GM18861 (cell line): ENCODE measurements around the gene MBTPS1.
"Not testable (repeated sequence)": the region's sequence is repeated elsewhere in the genome, so short reads cannot be mapped to it uniquely, and the experiment has no call there.

Experiments used
- ATAC-seq: cut with Tn5 transposase; IDR thresholded peaks from one replicate; pipeline ENCODE4 v1.9.1; 2021; ENCODE audit not compliant: unreplicated experiment

The MBTPS1 gene

DNA sequence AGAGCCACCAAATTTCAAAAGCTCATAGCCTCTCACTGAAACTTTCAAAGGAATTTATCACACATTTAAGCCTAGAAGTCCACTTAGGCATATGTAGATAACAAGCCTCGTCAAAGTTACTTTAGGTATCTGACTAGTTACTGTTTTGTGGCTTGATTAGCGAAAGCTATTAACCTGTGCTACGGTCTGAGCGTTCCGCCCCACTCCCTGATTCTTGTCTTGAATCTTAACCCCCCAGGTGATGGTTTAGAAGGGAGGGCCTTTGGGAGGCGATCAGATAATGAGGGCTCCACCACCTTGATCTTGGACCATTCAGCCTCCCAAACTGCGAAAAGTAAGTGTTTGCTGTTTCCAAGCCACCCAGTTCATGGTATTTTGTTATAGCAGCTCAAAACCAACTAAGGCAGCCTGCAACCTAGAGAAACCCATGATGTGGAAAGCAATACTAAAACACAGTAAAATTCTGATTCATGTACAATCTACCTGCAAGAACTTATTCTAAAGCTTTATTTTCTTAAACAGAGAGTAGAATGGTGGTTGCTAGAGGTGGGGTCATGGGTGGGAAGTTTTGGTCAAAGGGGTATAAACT, 21.1 kb upstream of the MBTPS1 start:
- no peak for ATAC-seq

DNA sequence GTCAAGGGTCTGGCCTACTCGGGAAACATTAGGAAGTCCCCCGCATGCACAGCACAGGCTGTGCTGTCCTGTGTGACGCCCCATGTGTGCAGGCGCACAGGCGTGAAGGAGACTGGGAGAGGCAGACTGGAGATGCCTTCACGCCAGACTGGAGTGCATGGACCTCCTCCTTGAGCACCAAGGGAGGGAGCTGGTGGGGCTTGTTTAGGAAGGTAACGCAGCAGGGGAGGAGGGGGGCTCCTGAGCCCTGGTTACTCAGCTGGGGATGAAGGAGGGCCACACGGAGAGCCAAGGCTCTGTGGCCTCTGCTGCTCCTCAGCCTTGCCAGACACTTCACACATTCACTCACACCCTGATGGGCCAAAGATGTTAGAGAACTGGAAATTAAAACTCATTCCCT, 20.5 kb upstream of the MBTPS1 start:
- ATAC-seq = no peak

DNA sequence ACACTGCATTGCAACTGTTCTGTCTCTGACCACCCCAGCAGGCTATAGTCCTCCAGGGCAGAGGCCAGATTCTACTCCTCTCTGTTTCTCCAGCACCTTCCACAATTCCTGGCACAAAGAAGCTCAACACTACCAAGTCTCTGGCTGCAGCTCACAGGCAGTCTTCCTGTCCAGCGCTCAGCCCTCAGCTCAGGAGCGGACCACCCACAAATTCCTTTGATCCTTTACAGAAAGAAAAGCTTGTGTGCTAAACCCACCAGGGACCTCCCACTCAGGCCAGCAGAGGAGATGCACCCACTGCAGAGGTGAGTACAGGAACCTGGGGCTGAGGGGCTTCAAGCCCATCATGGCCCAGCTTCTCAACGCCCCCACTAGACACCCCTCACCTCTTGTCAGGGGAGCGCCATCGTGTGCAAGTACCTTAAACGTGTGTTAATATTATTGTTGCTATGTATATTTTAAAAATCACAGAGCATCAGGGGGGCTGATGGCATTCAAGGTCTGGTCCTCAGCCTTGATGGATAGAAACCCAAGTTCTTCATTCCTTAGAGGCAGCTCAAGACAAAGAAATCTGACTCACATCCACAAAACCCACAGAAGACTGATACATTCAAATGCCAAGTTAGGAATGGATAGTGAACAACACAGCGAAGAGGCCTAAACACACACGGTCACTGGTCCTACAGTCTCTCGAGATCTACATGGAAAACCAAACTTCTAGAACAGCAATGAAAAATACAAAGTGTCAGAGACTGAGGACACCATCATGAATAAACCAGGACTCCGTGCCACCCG, 19.8 kb upstream of the MBTPS1 start:
- ATAC-seq = no peak

DNA sequence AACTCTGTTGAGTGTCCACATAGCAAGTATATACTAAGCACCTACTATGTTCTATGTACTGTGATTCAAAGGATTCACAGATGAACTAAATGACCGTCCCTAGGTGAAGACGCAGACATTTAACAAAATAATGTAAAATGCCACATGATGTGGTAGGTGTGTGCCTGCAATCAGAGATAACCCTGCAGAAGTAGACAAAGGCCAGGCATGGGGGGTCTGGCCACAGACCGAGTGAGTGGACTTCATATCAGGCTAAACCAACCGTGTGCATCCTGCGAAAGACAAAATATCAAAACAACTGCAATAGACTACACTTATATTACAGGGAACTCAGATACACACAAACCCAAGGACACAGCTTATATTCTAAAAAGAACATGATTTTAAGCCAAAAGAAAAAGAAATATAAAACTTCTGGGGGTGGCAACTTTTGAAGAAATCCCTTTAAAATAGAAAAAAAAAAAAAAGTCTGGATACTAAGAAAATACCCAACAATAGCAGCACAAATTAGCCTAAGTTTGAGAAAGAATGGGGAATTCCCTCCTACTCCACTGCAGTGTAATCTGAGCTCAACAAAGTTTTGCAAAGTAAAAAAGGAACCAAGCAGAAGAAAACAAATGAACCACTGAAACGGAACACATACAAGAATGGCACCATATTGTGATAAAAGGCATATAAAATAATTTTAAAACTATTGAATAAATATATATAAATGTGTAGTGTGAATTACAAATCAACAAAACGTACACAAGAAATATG, 16.0 kb upstream of the MBTPS1 start:
- no peak for ATAC-seq

DNA sequence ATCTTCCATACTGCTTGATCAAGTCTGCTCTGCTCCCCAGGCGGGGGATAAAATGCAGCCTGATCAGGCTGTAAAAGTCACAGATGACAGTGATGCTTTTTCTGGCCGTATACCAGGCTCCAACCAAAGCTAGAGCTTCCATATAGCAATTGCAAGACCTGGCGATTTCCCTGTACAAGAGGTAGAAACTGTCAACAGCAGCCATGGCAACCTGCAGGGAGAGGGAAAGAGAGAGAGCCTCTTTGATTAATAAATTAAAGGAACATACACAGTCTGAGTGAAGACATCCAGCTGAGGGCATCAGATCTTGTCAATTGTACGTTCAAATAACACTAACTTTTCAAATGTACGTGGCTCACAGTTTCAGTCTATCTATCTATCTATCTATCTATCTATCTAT, 14.4 kb upstream of the MBTPS1 start:
- ATAC-seq = no peak

DNA sequence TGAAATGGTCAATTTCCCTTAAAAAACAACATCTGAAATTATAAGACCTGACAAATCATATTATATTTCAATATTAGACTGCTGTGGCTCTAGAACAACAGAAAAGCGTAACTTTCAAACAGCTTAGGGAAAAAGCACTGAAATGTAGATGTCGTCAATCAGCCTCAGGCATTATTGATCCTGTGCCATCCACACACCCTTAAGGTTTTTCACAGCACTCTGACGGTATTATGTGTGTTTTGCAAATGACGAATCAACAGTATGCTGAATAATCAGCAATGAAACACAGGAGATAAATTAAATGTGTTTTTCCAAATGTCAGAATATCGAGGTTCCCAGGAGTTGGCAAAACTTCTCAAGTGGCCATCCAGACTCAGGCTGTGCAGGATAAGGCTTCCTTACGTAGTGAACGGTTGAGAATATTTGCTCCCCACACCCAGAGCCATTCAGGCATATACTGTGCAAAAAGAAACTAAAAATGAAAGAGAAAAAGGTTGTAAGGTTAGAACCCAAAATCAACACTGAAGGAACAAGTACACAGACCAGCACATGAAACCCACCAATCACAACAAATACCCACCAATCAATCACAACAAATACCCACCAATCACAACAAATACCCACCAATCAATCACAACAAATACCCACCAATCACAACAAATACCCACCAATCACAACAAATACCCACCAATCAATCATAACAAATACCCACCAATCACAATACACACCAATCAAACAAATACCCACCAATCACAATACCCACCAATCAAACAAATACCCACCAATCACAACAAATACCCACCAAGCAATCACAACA, 7.7 kb upstream of the MBTPS1 start:
- ATAC-seq = no peak

DNA sequence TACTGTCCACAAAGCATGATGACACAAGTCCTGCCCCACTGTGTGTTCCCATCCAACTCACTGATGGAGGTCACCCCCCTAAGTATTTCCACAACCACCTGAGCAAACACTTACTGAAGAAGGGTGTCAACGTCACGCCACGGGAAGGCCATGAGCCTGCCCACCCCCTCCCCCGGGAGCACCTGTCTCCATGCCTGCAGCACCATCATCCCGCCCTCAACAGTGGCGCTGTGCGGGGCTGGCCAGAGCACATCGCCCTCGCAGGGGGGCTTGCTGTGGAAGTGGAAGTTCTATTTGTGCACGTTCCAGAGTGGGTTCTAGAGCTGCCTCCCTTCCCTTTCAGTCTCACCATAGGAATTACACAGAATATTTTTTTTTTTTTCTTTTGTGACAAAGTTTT, 4.3 kb upstream of the MBTPS1 start:
- no peak for ATAC-seq

DNA sequence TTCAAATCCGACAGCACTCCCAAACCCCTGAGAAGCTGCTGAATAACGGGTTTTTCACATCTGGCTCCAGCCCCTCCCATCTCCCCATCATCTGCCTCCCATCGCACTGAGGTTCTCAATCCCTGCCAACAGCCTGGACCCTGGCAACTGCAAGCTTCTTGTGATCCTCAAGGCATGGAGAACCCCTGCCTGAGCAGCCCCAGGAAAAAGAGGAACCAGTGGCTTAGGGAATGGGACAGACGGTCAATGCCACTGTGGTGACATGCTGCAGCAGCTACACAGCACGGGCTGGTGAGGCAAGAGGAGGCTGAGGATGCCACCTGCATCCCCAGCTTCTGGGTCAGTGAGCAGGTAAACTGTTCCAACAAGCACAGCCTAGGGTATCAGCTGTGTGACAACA, 3.3 kb upstream of the MBTPS1 start:
- ATAC-seq = no peak

DNA sequence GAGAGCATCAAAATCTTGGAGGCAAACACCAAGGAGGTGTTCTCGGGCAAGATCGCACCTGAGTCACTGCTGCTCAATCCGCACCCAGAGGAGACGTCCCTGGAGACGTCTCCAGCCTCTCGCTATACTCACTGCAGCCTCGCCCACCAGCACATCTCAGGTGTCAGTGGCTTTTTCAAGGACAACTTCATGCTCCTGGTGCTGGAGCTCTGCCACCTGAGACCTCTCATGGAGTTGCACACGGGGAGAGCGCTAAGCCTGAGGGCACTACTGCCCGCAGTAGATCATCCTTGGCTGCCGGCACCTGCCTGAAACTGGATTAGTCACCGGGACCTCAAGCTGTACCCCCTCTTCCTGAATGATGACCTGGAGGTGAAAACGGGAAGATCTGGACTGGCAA, 2.6 kb upstream of the MBTPS1 start:
- no peak for ATAC-seq

DNA sequence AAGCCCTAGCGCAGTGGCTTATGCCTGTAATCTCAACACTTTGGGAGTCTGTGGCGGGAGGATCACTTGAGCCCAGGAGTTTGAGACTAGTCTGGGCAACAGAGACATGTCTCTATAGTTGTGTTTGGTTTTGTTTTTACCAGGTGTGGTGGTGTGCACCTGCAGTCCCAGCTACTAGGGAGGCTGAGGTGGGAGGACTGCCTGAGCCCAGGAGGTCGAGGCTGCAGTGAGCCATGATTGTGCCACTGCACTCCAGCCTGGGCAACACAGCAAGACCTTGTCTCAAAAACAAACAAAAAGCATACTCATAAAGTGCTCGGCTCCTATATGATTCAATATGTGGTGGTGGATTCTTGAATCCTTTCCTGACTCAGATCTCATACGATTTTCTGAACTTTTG, 1.6 kb upstream of the MBTPS1 start:
- not testable (repeated sequence) for ATAC-seq

DNA sequence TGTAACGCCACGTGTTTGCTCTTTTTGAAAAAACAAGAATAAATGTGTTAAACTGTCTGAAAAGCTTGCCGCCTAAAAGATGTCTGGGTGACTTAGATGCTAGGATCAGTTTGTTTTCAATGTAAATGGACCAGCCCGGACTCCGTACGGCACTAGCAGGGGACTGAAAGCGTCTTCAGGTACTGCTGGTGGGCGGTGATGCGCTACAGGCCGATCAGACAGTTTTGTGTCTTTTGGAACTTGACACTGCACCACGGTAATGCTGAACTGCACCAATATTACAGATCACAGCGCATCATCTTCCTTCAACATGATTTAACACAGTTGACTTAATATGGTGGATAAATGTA, 727 bp upstream of the MBTPS1 start:
- ATAC-seq = no peak

DNA sequence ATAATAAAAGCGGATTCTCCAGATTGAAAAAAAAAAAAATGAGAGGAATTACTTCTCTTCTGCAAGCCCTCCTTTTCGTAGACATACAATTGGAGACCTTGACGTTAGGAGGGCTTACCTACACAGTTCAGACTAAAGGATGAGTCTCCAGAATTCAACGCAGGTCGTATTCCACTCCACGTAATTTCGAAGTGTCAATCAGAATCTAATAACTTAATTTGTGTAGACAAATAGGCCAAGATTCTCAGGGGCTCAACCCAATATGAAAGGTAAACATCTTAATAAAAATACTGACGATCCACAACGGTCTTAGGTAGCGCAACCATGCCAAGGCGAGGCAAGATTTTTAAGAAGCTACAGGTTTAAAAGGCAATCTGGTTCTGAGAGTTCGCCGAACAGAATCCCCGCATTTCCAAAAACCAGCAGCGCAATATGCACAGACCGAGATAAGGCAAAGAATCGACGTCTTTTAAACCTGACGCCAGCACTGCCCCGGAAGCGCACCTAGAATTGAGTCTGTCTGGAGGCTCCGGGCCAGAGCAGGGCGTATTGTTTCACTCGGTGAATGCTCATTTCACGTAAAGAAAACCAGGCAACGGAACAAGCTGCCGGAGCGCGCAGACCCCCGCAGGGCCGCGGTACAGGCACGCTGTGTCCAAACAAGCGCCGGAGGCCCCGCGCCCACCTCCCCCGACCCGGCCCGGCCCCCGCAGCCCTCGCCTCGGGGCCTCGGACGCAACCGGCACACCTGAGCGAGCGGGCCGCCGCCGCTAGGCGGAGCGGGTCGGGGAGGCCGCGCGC, 623 bp downstream of the MBTPS1 start:
- peak; percentile 11 for ATAC-seq

DNA sequence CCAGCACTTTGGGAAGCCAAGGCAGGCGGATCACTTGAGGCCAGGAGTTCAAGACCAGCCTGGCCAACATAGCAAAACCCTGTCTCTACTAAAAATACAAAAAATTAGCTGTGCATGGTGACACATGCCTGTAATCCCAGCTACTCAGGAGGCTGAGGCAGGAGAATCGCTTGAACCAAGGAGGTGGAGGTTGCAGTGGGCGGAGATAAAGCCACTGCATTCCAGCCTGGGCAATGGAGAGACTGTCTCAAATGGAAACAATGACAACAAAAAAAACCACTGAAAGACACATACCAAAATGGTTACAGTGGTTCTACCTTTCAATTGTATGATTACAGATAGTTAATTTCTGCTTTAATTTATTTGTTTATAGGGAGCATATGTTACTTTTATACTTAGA, 4.8 kb downstream of the MBTPS1 start:
- ATAC-seq = not testable (repeated sequence)

DNA sequence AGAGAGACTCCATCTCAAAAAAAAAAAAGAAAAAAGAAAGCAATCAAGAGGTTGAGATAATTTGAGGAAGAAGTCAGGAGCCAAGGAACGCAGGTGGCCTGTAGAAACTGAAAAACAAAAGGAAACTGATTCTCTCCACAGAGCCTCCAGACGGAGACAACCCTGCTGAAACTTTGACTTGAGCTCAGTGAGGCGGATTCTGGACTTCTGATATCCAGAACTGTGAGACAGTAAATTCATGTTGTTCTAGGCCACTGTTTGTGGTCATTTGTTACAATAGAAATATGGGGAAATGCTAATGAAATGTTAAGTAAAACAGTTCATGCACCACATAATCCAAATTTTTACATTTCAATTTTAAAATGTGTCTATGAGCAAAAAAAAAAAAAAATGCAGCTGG, 5.2 kb downstream of the MBTPS1 start:
- no peak for ATAC-seq

DNA sequence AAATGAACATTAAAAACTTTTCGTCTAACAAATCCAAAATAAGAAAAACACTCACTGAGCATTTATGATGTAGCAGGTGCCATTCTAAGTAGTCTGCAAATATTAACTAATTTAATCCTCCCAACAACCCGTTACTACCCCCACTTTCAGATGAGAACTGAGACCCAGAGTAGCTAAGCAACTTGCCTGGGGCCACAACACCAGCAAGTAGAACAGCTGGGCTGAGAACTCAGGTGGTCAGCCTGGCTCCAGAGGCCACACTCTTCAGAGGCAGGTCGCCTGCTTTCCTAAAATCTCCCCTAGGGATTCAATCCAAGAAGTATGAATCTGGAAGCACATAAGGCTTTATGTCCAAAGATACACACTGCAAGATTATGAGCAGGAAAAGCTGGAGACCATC, 6.2 kb downstream of the MBTPS1 start:
- ATAC-seq = no peak

DNA sequence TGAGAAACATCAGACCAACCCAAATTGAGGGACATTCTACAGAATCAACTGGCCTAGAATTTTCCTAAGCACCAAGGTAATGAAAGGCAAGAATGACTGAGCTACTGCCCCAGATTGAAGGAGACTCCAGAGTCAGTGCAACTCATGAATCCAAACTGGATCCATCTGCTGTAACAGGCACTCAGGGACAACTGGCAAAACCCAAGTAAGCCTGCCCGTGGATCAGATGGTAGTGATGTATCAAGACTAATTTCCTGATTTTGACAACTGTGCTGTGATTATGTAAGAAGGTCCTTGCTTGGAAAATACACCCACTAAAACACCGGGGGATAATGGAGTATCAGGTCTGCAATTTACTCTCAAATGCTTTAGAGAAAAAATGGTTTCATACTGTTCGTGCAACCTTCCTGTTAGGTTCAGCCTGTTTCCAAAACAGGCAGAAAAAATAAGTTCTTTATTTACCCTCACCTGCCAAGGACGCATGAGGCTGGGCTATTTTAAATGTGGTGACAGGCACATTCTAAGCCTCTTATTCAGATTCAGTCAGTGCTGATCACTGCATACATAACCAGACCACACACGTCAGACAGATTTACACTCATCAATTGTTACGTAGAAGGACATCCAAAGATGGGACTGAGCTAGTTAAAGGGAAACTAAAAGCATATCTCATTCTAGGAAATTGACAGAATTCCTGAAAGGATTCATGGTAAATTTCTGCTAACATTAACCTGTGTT, 7.0 kb downstream of the MBTPS1 start:
- no peak for ATAC-seq

DNA sequence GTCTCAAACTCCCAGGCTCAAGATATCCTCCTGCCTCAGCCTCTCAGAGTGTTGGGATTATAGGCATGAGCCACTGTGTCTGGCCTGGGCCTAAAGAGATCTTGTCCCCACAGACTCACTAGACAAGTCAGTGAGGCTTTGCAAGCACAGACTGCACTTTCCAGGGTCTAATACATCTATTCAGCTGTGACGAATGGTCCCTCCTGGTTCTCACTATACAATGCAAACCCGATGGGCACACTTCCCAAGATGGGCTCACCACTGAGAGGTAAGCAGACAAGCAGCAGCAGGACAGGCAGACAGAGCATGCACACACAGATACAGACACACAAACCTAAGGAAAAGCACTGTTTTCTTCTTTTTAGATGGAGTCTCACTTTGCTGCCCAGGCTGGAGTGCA, 8.8 kb downstream of the MBTPS1 start:
- no peak for ATAC-seq

DNA sequence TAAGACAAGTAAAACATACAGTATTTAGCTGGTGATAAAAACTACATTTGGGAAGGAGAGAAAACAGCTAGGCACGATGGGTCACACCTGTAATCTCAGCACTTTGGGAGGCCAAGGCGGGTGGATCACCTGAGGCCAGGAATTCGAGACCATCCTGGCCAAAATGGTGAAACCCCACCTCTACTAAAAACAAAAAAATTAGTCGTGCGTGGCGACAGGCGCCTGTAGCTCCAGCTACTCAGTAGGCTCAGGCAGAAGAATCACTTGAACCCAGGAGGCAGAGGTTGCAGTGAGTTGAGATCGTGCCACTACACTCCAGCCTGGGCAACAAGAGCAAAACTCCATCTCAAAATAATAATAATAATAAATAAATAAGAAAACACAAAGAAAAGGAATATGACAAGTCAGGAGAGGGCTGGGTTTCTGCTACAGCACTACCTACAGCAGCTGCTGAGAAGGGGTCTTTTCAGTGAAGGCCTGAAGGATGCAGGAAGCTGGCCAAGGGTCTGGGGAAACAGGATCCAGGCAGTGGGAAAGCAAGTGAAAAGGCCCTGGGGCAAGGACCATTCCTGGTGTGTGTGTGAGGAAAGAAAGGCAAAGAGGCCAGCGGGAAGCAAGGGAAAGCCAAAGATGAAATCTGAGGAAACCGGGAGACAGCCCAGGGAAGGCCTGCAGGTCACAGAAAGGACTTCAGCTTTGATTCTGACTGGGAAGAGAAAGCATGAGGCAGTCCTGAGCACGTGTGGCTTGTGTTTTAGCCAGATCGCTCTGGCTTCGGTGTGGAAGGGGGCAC, 10.6 kb downstream of the MBTPS1 start:
- ATAC-seq = no peak

DNA sequence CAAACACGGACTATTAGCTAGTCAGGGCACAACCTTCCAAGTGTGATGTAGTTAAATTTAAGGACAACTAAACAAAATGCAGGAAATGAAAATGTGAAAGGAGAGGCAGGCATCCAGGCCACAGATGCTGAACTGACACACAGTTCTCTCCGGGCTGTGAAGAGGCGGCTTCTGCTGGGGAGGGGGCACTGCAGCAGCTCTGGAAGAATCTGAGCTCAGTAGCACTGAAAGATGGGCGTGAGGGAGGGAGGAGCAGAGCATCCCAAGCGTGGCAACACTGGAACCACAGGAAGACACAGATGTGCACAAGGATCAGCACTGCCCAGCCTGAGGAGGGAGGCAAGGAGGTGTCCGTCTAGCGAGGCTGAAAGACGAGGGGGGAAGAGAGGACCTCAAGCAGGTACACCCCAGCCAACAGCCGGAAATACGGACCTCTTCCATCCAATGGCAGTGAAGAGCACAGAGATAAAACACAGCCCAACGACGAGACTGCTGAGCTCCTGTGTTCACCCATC, 11.4 kb downstream of the MBTPS1 start:
- ATAC-seq = no peak
